ENCODE measurements around the gene ZNF25. TPM values are rescaled to one million over a fixed set of nuclear protein-coding genes. Genes with fewer than 3 reads are reported as not detected.
"Not testable (repeated sequence)": the region's sequence is repeated elsewhere in the genome, so short reads cannot be mapped to it uniquely, and the experiment has no call there.

Gene ZNF25
- polyA plus RNA-seq, 1 donor: 7.0 TPM

DNA sequence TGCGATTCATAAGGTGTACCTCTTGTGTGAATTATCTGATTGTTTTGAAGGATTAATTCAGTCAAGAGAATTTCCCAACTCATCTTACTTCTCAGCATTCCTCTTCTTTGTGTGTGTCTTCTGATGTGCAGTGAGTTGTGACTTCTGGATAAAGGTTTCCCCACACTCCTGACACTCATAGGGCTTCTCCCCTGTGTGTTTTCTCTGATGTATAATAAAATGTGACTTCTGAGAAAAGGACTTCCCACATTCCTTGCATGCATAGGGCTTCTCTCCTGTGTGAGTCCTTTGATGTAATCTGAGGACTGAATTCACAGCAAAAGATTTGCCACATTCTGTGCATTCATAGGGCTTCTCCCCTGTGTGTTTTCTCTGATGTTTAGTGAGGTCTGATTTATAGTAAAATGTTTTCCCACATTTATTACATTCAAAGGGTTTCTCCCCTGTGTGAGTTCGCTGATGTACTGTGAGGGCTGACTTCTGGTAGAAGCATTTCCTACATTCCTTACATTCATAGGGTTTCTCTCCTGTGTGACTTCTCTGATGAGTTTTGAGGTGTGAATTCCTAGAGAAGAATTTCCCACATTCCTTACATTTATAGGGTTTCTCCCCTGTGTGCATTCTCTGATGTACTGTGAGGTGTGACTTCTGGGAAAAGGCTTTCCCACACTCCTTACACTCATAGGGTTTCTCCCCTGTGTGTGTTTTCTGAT, 24.2 kb downstream of the ZNF25 start:
- no peaks in the 10 kb centered on the region for H3K9me3 ChIP-seq (ENCODE audit: control insufficient read depth, low read depth, low read length)
- H3K27me3 ChIP-seq (ENCODE audit: control insufficient read depth, insufficient read depth, low read length): no peaks in the 10 kb centered on the region
- H3K4me1 ChIP-seq (ENCODE audit: control insufficient read depth, insufficient read depth, low read length): no peaks in the 10 kb centered on the region
- H3K4me3 ChIP-seq (ENCODE audit: low read length): no peak overlapping the region
- H3K36me3 ChIP-seq (ENCODE audit: control insufficient read depth, insufficient read depth, low read length): peaks cover 33% of the 10 kb centered on the region
- H3K27ac ChIP-seq (ENCODE audit: low read length): no peak overlapping the region
- 100% methylated on average over 1 of the region's 2 CpGs for WGBS (ENCODE audit: insufficient coverage, low lambda C conversion rate)
- no peak for DNase-seq

DNA sequence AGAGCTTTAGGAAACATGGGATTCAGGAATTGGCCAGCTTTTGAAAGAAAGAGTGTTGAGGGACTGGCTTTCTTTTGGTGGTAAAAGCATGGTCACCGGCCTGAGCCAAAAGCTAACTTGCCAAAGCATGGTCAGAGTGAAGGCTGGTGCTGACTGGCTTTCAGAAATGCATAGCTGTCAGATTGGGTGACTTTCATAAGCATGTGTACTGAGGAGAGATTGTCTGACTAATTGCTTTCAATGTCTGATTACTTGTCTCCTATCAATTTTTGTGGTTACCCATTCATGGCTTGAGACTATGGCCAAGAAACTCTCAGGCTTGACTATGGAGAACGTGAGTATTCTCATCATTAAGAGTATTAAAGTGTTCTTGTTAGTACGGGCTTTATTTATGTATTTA, 28.2 kb downstream of the ZNF25 start:
- no peaks in the 10 kb centered on the region for H3K27me3 ChIP-seq (ENCODE audit: control insufficient read depth, insufficient read depth, low read length)
- WGBS (ENCODE audit: insufficient coverage, low lambda C conversion rate): 94% methylated on average over 3 of the region's 3 CpGs
- H3K36me3 ChIP-seq (ENCODE audit: control insufficient read depth, insufficient read depth, low read length): peaks cover 4% of the 10 kb centered on the region

GRCh38 chr10:37947526-37947925, 28.9 kb downstream of the ZNF25 start:
- no peak overlapping the region for H3K4me3 ChIP-seq (ENCODE audit: low read length)
- no peaks in the 10 kb centered on the region for H3K36me3 ChIP-seq (ENCODE audit: control insufficient read depth, insufficient read depth, low read length)
- H3K27ac ChIP-seq (ENCODE audit: low read length): no peak overlapping the region
- DNase-seq: no peak
- no peaks in the 10 kb centered on the region for H3K4me1 ChIP-seq (ENCODE audit: control insufficient read depth, insufficient read depth, low read length)
- no peaks in the 10 kb centered on the region for H3K9me3 ChIP-seq (ENCODE audit: control insufficient read depth, low read depth, low read length)
- no peaks in the 10 kb centered on the region for H3K27me3 ChIP-seq (ENCODE audit: control insufficient read depth, insufficient read depth, low read length)

More for the DNA sequence above, 28.2 kb downstream of the ZNF25 start:
- no peaks in the 10 kb centered on the region for H3K4me1 ChIP-seq (ENCODE audit: control insufficient read depth, insufficient read depth, low read length)
- no peak overlapping the region for H3K4me3 ChIP-seq (ENCODE audit: low read length)
- no peaks in the 10 kb centered on the region for H3K9me3 ChIP-seq (ENCODE audit: control insufficient read depth, low read depth, low read length)
- H3K27ac ChIP-seq (ENCODE audit: low read length): no peak overlapping the region
- no peak for DNase-seq

DNA sequence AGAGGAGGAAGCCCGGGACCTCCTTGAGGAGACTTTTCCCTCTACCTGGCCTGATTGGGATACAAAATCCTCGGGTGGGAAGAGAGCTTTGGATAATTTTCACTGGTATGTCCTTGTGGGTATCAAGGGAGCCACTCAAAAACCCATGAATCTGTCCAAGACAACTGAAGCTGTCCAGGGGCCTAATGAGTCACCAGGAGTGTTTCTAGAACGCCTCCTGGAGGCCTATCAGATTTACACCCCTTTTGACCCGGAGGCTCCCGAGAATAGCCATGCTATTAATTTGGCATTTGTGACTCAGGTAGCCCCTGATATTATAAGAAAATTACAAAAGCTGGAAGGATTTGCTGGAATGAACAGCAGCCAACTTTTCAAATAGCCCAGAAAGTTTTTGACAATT, 38.6 kb downstream of the ZNF25 start:
- no CpG with 5 or more reads among the region's 5 CpGs for WGBS (ENCODE audit: insufficient coverage, low lambda C conversion rate)

GRCh38 chr10:37934791-37935190, 41.7 kb downstream of the ZNF25 start:
- no peak for DNase-seq
- H3K4me1 ChIP-seq (ENCODE audit: control insufficient read depth, insufficient read depth, low read length): no peaks in the 10 kb centered on the region
- no peaks in the 10 kb centered on the region for H3K36me3 ChIP-seq (ENCODE audit: control insufficient read depth, insufficient read depth, low read length)
- no peak overlapping the region for H3K4me3 ChIP-seq (ENCODE audit: low read length)
- no peak overlapping the region for H3K27ac ChIP-seq (ENCODE audit: low read length)
- no CpG with 5 or more reads among the region's 2 CpGs for WGBS (ENCODE audit: insufficient coverage, low lambda C conversion rate)
- no peaks in the 10 kb centered on the region for H3K27me3 ChIP-seq (ENCODE audit: control insufficient read depth, insufficient read depth, low read length)
- H3K9me3 ChIP-seq (ENCODE audit: control insufficient read depth, low read depth, low read length): no peaks in the 10 kb centered on the region

More for the DNA sequence above, 38.6 kb downstream of the ZNF25 start:
- Histone ChIP-seq H3K9me3 (ENCODE audit: control insufficient read depth, low read depth, low read length) (no peaks in the 10 kb centered on the region), H3K27ac (ENCODE audit: low read length) (no peak overlapping the region), H3K4me1 (ENCODE audit: control insufficient read depth, insufficient read depth, low read length) (no peaks in the 10 kb centered on the region), H3K36me3 (ENCODE audit: control insufficient read depth, insufficient read depth, low read length) (no peaks in the 10 kb centered on the region), H3K27me3 (ENCODE audit: control insufficient read depth, insufficient read depth, low read length) (no peaks in the 10 kb centered on the region), H3K4me3 (ENCODE audit: low read length) (no peak overlapping the region)
- no peak for DNase-seq

GRCh38 chr10:37930423-37930822, 46.0 kb downstream of the ZNF25 start:
- Histone ChIP-seq H3K27me3 (ENCODE audit: control insufficient read depth, insufficient read depth, low read length) (no peaks in the 10 kb centered on the region), H3K36me3 (ENCODE audit: control insufficient read depth, insufficient read depth, low read length) (no peaks in the 10 kb centered on the region), H3K4me1 (ENCODE audit: control insufficient read depth, insufficient read depth, low read length) (no peaks in the 10 kb centered on the region), H3K4me3 (ENCODE audit: low read length) (no peak overlapping the region), H3K9me3 (ENCODE audit: control insufficient read depth, low read depth, low read length) (no peaks in the 10 kb centered on the region), H3K27ac (ENCODE audit: low read length) (no peak overlapping the region)
- no CpG with 5 or more reads among the region's 2 CpGs for WGBS (ENCODE audit: insufficient coverage, low lambda C conversion rate)
- no peak for DNase-seq

DNA sequence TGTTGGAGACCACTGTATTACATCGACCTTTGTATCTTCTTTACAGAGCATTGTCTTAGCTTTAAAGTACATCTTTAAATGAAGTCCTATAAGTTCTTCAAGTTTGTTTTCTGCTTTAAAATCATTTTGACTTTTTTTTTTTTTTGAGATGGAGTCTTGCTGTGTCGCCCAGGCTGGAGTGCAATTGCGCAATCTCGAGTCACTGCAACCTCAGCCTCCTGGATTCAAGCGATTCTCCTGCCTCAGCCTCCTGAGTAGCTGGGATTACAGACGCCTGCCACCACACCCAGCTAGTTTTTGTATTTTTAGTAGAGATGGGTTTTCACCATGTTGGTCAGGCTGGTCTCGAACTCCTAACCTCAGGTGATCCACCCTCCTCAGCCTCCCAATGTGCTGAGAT, 68.3 kb downstream of the ZNF25 start:
- no CpG with 5 or more reads among the region's 7 CpGs for WGBS (ENCODE audit: insufficient coverage, low lambda C conversion rate)
- DNase-seq; H3K27me3 ChIP-seq (ENCODE audit: control insufficient read depth, insufficient read depth, low read length); H3K27ac ChIP-seq (ENCODE audit: low read length); H3K36me3 ChIP-seq (ENCODE audit: control insufficient read depth, insufficient read depth, low read length); H3K4me3 ChIP-seq (ENCODE audit: low read length); H3K9me3 ChIP-seq (ENCODE audit: control insufficient read depth, low read depth, low read length); H3K4me1 ChIP-seq (ENCODE audit: control insufficient read depth, insufficient read depth, low read length): not testable (repeated sequence)

DNA sequence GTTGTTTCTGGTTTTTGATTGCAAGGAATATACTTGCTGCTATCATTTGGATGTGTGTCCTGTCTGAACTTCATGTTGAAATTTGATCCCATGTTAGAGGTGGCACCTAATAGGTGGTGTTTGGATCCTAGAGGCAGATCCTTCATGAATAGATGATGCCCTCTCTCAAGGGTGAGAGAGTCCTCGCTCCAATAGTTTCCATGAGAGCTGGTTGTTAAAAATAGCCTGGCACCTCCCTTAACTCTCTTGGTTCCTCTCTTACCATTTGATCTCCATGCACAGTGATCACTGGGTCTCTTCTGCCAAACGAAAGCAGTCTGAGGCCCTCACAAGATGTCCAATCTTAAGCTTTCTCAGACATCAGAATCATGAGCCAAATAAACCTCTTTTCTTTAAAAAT, 70.1 kb downstream of the ZNF25 start:
- H3K36me3 ChIP-seq (ENCODE audit: control insufficient read depth, insufficient read depth, low read length): no peaks in the 10 kb centered on the region
- whole genome bisulfite sequencing (ENCODE audit: insufficient coverage, low lambda C conversion rate): no CpG with 5 or more reads among the region's 2 CpGs
- H3K27me3 ChIP-seq (ENCODE audit: control insufficient read depth, insufficient read depth, low read length): no peaks in the 10 kb centered on the region
- H3K9me3 ChIP-seq (ENCODE audit: control insufficient read depth, low read depth, low read length): no peaks in the 10 kb centered on the region
- no peak overlapping the region for H3K4me3 ChIP-seq (ENCODE audit: low read length)
- H3K4me1 ChIP-seq (ENCODE audit: control insufficient read depth, insufficient read depth, low read length): no peaks in the 10 kb centered on the region
- DNase-seq: peak in 1 of 2 donors; percentile 1
- H3K27ac ChIP-seq (ENCODE audit: low read length): no peak overlapping the region

Other genes starting within 250 kb of the ZNF25 start
- gene ZNF248, start 119.0 kb downstream of the ZNF25 start, polyA plus RNA-seq: 25.1 TPM
- 40.9 TPM for gene ZNF33A, start 34.0 kb upstream of the ZNF25 start, polyA plus RNA-seq
- gene ZNF37A, start 117.7 kb upstream of the ZNF25 start, polyA plus RNA-seq: 12.9 TPM